Spinal cord (tissue), 10 donors: ENCODE data around the gene DCLK1. TPM values are rescaled to one million over a fixed set of nuclear protein-coding genes. Genes with fewer than 3 reads are reported as not detected.

ENCODE experiments used
- DNase-seq, 6 donors: peaks; one replicate each; pipeline versions ENCODE4 v3.0.0 to v3.0.0-alpha.2; 2013 to 2015; ENCODE audit warnings: low spot score in 6 of 6, low read depth in 4 of 6
- H3K27ac ChIP-seq: one replicate; pipeline ENCODE4 v1.5.1; 2013; ENCODE audit warnings: low read depth, low read length, control low read depth
- H3K27me3 ChIP-seq: one replicate; pipeline ENCODE4 v1.6.1; 2013; ENCODE audit warnings: low read length; ENCODE audit not compliant: control insufficient read depth, insufficient read depth
- H3K36me3 ChIP-seq: one replicate; pipeline ENCODE4 v1.6.1; 2013; ENCODE audit warnings: low read length; ENCODE audit not compliant: control insufficient read depth, insufficient read depth
- H3K4me1 ChIP-seq: one replicate; pipeline ENCODE4 v1.6.1; 2013; ENCODE audit warnings: low read length; ENCODE audit not compliant: control insufficient read depth, insufficient read depth
- H3K4me3 ChIP-seq: one replicate; pipeline ENCODE4 v1.5.1; 2013; ENCODE audit warnings: low read depth, low read length, control low read depth
- H3K9me3 ChIP-seq: one replicate; pipeline ENCODE4 v1.6.1; 2013; ENCODE audit warnings: low read length; ENCODE audit not compliant: control insufficient read depth, insufficient read depth
- WGBS: methylation state at CpG from one replicate; pipeline ENCODE4 v1.1.5; 2013; ENCODE audit warnings: missing lambda C conversion rate; ENCODE audit not compliant: insufficient coverage; 5-methylcytosine and 5-hydroxymethylcytosine counted together
- polyA plus RNA-seq, 2 donors: library from polyadenylated mRNA; unstranded; fragments of 120-200 nt; gene quantifications; one replicate each; pipeline ENCODE4 v1.2.1, GENCODE V29; 2013; ENCODE audit not compliant: insufficient read length in 2 of 2
- total RNA-seq, 2 donors: library from RNA; depleted of rRNA in 1 of 2; stranded (reverse); fragments of 120-200 nt in 1 of 2; fragments of >200 nt in 1 of 2; gene quantifications; one replicate each; pipeline versions ENCODE4 v1.2.3 to v1.2.4, GENCODE V29; 2013 to 2014
- donor health status: healthy.

DCLK1 gene
- total and polyA plus RNA-seq, 4 donors, result 112 to 239 (median 143) TPM

- WGBS, result 74% methylated on average over 5 of the region's 8 CpGs
- DNase-seq, result no peak
- H3K27me3 ChIP-seq, result no peaks in the 10 kb centered on the region
- no peak overlapping the region for H3K27ac ChIP-seq
- no peaks in the 10 kb centered on the region for H3K4me1 ChIP-seq
- no peak overlapping the region for H3K4me3 ChIP-seq
- H3K36me3 ChIP-seq, result no peaks in the 10 kb centered on the region
- no peaks in the 10 kb centered on the region for H3K9me3 ChIP-seq
Observed at GRCh38 chr13:35792021-35792420, 339.2 kb downstream of the DCLK1 start.

GRCh38 chr13:35791184-35791851 lies 339.9 kb downstream of the DCLK1 start:
- Histone ChIP-seq H3K27me3 (no peaks in the 10 kb centered on the region), H3K4me1 (no peaks in the 10 kb centered on the region), H3K36me3 (no peaks in the 10 kb centered on the region), H3K27ac (no peak overlapping the region), H3K9me3 (no peaks in the 10 kb centered on the region), H3K4me3 (no peak overlapping the region)
- peak in 2 of 6 donors; percentile 57 to 70 for DNase-seq
- WGBS, result no CpG with 5 or more reads among the region's 3 CpGs

GRCh38 chr13:35789335-35790165 lies 341.6 kb downstream of the DCLK1 start:
- H3K27ac ChIP-seq, result no peak overlapping the region
- H3K27me3 ChIP-seq, result no peaks in the 10 kb centered on the region
- H3K4me1 ChIP-seq, result peaks cover 10% of the 10 kb centered on the region
- H3K4me3 ChIP-seq, result no peak overlapping the region
- 88% methylated on average over 1 of the region's 6 CpGs for WGBS
- H3K36me3 ChIP-seq, result no peaks in the 10 kb centered on the region
- peak in 5 of 6 donors; percentile 49 to 95 (median 65) for DNase-seq
- H3K9me3 ChIP-seq, result no peaks in the 10 kb centered on the region

GRCh38 chr13:35787937-35788336 lies 343.2 kb downstream of the DCLK1 start:
- peaks cover 12% of the 10 kb centered on the region for H3K4me1 ChIP-seq
- no peaks in the 10 kb centered on the region for H3K36me3 ChIP-seq
- no CpG with 5 or more reads among the region's 3 CpGs for WGBS
- peak in 2 of 6 donors; percentile 80 to 89 for DNase-seq
- no peaks in the 10 kb centered on the region for H3K27me3 ChIP-seq
- no peaks in the 10 kb centered on the region for H3K9me3 ChIP-seq
- H3K4me3 ChIP-seq, result no peak overlapping the region
- H3K27ac ChIP-seq, result no peak overlapping the region

- Histone ChIP-seq H3K36me3 (no peaks in the 10 kb centered on the region), H3K27me3 (no peaks in the 10 kb centered on the region), H3K4me3 (no peak overlapping the region), H3K27ac (no peak overlapping the region), H3K4me1 (peaks cover 12% of the 10 kb centered on the region), H3K9me3 (no peaks in the 10 kb centered on the region)
- peak in 4 of 6 donors; percentile 38 to 96 (median 70) for DNase-seq
- 20% methylated on average over 6 of the region's 12 CpGs for WGBS
Observed at GRCh38 chr13:35785576-35786303, 345.4 kb downstream of the DCLK1 start.

- Histone ChIP-seq H3K4me3 (no peak overlapping the region), H3K27me3 (no peaks in the 10 kb centered on the region), H3K27ac (no peak overlapping the region), H3K4me1 (peaks cover 12% of the 10 kb centered on the region), H3K9me3 (no peaks in the 10 kb centered on the region), H3K36me3 (no peaks in the 10 kb centered on the region)
- WGBS, result 65% methylated on average over 9 of the region's 10 CpGs
- DNase-seq, result no peak
Observed at GRCh38 chr13:35784286-35784951, 346.8 kb downstream of the DCLK1 start.

GRCh38 chr13:35782793-35783192 lies 348.4 kb downstream of the DCLK1 start:
- H3K9me3 ChIP-seq, result no peaks in the 10 kb centered on the region
- H3K27me3 ChIP-seq, result no peaks in the 10 kb centered on the region
- WGBS, result no CpG with 5 or more reads among the region's 2 CpGs
- no peak overlapping the region for H3K4me3 ChIP-seq
- peaks cover 12% of the 10 kb centered on the region for H3K4me1 ChIP-seq
- H3K36me3 ChIP-seq, result no peaks in the 10 kb centered on the region
- H3K27ac ChIP-seq, result no peak overlapping the region
- no peak for DNase-seq

GRCh38 chr13:35781036-35782000 lies 349.9 kb downstream of the DCLK1 start:
- no peaks in the 10 kb centered on the region for H3K9me3 ChIP-seq
- H3K4me1 ChIP-seq, result peaks cover 12% of the 10 kb centered on the region
- WGBS, result 29% methylated on average over 4 of the region's 7 CpGs
- H3K4me3 ChIP-seq, result no peak overlapping the region
- peak in 1 of 6 donors; percentile 62 for DNase-seq
- H3K27ac ChIP-seq, result peak overlapping the region; percentile 17
- H3K27me3 ChIP-seq, result no peaks in the 10 kb centered on the region
- H3K36me3 ChIP-seq, result no peaks in the 10 kb centered on the region
